ENCODE measurements around the gene CDYL2. TPM values are rescaled to one million over a fixed set of nuclear protein-coding genes. Genes with fewer than 3 reads are reported as not detected.

The CDYL2 gene
- total RNA-seq, 2 experiments from 2014 or later, result 0.98 to 2.5 TPM

DNA sequence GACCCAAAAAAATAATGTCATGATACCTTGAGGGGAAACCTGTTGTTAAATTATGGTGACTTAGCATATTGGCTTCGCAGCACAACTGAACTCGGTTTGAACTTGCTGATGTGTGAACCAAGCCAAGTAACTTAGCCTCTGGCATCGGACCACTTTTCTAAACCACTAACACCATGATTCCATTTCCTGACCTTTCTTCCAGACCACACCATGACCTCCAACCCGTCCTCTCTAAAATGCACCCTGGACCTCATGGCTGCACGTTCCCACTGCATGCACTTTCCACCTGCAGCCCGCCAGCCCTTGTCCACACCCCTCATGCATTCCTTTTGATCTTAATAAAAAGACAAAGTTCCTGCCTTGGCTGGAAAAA, 234.3 kb downstream of the CDYL2 start:
- Histone ChIP-seq H3K9me2 (ENCODE audit: insufficient read depth, low read length) (no peaks in the 10 kb centered on the region), H3K4me3 (ENCODE audit: low read depth, low read length, poor library complexity, severe bottlenecking) (no peak overlapping the region), H3K4me1 (ENCODE audit: insufficient read depth, low read length, poor library complexity, severe bottlenecking) (no peaks in the 10 kb centered on the region), H2AFZ (ENCODE audit: low read length) (no peak overlapping the region), H3K79me2 (ENCODE audit: insufficient read depth, low read depth, low read length) (no peaks in the 10 kb centered on the region), H3K27ac (ENCODE audit: low read depth, low read length, poor library complexity, severe bottlenecking) (no peak overlapping the region), H4K20me1 (ENCODE audit: insufficient read depth, low read length) (no peaks in the 10 kb centered on the region), H3K4me2 (ENCODE audit: low read length) (no peak overlapping the region), H3K9me3 (ENCODE audit: low read length) (no peaks in the 10 kb centered on the region), H3K36me3 (ENCODE audit: insufficient read depth, low read length) (no peaks in the 10 kb centered on the region)
- no TSS peak for BruUV-seq (replicated peaks)
- CTCF ChIA-PET (ENCODE audit: unreplicated experiment), result no interaction called here
- POLR2A ChIA-PET, result no interaction called here
- TF ChIP-seq, protein P1, sequence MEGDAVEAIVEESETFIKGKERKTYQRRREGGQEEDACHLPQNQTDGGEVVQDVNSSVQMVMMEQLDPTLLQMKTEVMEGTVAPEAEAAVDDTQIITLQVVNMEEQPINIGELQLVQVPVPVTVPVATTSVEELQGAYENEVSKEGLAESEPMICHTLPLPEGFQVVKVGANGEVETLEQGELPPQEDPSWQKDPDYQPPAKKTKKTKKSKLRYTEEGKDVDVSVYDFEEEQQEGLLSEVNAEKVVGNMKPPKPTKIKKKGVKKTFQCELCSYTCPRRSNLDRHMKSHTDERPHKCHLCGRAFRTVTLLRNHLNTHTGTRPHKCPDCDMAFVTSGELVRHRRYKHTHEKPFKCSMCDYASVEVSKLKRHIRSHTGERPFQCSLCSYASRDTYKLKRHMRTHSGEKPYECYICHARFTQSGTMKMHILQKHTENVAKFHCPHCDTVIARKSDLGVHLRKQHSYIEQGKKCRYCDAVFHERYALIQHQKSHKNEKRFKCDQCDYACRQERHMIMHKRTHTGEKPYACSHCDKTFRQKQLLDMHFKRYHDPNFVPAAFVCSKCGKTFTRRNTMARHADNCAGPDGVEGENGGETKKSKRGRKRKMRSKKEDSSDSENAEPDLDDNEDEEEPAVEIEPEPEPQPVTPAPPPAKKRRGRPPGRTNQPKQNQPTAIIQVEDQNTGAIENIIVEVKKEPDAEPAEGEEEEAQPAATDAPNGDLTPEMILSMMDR (conservative IDR thresholded peaks at IDR 0.05; ENCODE audit: low read length), result no peak
- TF ChIP-seq EZH2phosphoT487 (IDR thresholded peaks at IDR 0.05; ENCODE audit: borderline replicate concordance, low read depth, low read length), result no peak
- intact Hi-C loops (cut with micrococcal nuclease; ENCODE audit: unreplicated experiment), result no loop called here
- no peak for DNase-seq (ENCODE audit: low spot score)

DNA sequence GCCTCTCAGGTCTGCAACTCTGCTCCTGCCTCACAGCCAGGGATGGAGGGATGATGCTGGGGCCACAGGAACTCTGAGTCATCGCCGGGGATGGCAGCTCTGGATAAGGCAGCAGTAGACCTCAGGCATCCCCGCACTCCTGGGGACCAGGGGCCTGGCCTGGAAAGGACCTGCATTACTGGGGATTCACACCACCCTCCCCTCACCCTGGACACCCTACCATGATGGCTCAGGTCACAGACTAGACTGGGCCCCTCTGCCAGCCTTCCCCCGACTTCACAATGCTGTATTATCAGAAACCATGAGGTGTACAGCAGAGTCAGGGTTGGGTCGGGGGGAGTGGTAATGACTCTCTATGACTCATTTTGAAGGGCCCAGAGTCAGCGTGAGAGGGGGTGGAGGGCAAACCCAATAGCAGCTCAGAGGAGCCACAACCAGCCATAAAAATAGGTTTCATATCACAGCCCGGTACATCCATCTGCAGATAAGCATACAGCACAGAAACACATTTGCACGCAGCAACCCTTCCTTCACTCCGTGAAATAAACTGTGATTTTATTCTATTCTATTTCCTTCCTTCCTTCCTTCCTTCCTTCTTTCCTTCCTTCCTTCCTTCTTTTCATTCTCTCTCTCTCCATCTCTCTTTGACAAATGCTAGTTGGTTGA, 234.8 kb downstream of the CDYL2 start:
- Histone ChIP-seq H3K4me3 (ENCODE audit: low read depth, low read length, poor library complexity, severe bottlenecking) (no peak overlapping the region), H4K20me1 (ENCODE audit: insufficient read depth, low read length) (no peaks in the 10 kb centered on the region), H2AFZ (ENCODE audit: low read length) (no peak overlapping the region), H3K9me3 (ENCODE audit: low read length) (no peaks in the 10 kb centered on the region), H3K4me2 (ENCODE audit: low read length) (no peak overlapping the region), H3K9me2 (ENCODE audit: insufficient read depth, low read length) (no peaks in the 10 kb centered on the region), H3K79me2 (ENCODE audit: insufficient read depth, low read depth, low read length) (no peaks in the 10 kb centered on the region), H3K36me3 (ENCODE audit: insufficient read depth, low read length) (no peaks in the 10 kb centered on the region), H3K27ac (ENCODE audit: low read depth, low read length, poor library complexity, severe bottlenecking) (no peak overlapping the region), H3K4me1 (ENCODE audit: insufficient read depth, low read length, poor library complexity, severe bottlenecking) (no peaks in the 10 kb centered on the region)
- intact Hi-C loops (cut with micrococcal nuclease; ENCODE audit: unreplicated experiment), result no loop called here
- ChIA-PET CTCF (ENCODE audit: unreplicated experiment) (no interaction called here), POLR2A (no interaction called here)
- BruUV-seq (replicated peaks), result no TSS peak
- no peak for DNase-seq (ENCODE audit: low spot score)
- TF ChIP-seq, protein P1 (conservative IDR thresholded peaks at IDR 0.05; ENCODE audit: low read length), result no peak
- no peak for TF ChIP-seq EZH2phosphoT487 (IDR thresholded peaks at IDR 0.05; ENCODE audit: borderline replicate concordance, low read depth, low read length)

DNA sequence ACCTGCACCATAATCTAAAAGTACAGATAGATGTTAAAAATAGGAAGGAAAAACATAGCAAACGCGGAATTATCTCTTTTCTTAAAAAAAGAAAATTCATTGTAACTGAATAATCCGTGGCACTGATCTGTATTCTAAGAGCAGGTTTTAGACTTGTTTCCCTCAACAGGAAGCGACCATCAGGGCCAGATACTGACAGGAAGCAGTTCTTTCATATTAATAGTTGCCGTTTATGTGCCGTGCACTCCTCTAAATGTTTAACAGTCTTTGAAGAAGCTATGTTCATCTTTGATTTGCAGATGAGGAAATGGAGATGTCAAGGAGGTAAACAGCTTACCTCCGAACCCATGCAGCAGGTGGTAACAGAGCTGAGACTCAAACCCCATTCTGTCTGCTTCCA, 240.0 kb downstream of the CDYL2 start:
- TF ChIP-seq EZH2phosphoT487 (IDR thresholded peaks at IDR 0.05; ENCODE audit: borderline replicate concordance, low read depth, low read length), result no peak
- TF ChIP-seq, protein P1 (conservative IDR thresholded peaks at IDR 0.05; ENCODE audit: low read length), result no peak
- Histone ChIP-seq H3K4me3 (ENCODE audit: low read depth, low read length, poor library complexity, severe bottlenecking) (no peak overlapping the region), H3K79me2 (ENCODE audit: insufficient read depth, low read depth, low read length) (no peaks in the 10 kb centered on the region), H3K27ac (ENCODE audit: low read depth, low read length, poor library complexity, severe bottlenecking) (no peak overlapping the region), H3K9me2 (ENCODE audit: insufficient read depth, low read length) (no peaks in the 10 kb centered on the region), H4K20me1 (ENCODE audit: insufficient read depth, low read length) (no peaks in the 10 kb centered on the region), H3K4me1 (ENCODE audit: insufficient read depth, low read length, poor library complexity, severe bottlenecking) (no peaks in the 10 kb centered on the region), H3K4me2 (ENCODE audit: low read length) (no peak overlapping the region), H2AFZ (ENCODE audit: low read length) (no peak overlapping the region), H3K36me3 (ENCODE audit: insufficient read depth, low read length) (no peaks in the 10 kb centered on the region), H3K9me3 (ENCODE audit: low read length) (no peaks in the 10 kb centered on the region)
- intact Hi-C loops (cut with micrococcal nuclease; ENCODE audit: unreplicated experiment), result no loop called here
- POLR2A ChIA-PET, result no interaction called here
- BruUV-seq (replicated peaks), result no TSS peak
- CTCF ChIA-PET (ENCODE audit: unreplicated experiment), result no interaction called here
- no peak for DNase-seq (ENCODE audit: low spot score)
